Smooth muscle cell (in vitro differentiated cells): ENCODE results near the gene SND1. TPM values are rescaled to one million over a fixed set of nuclear protein-coding genes. Genes with fewer than 3 reads are reported as not detected.

ENCODE experiments used
- DNase-seq: peaks from one replicate; lab custom pipeline; 2025; ENCODE audit not compliant: unreplicated experiment; lab: John Stamatoyannopoulos, UW
- H2AFZ ChIP-seq: fragments of 200-600 bp; sonication (generic); 2 replicates; pipeline ENCODE4 v1.6.0; 2016; ENCODE audit warnings: antibody characterized with exemption, low read depth, mild to moderate bottlenecking
- H3F3A ChIP-seq: fragments of 200-600 bp; sonication (generic); 2 replicates; pipeline ENCODE4 v1.6.0; 2017; ENCODE audit warnings: antibody characterized with exemption, low read depth
- H3K27ac ChIP-seq: fragments of 200-600 bp; sonication (generic); 2 replicates; pipeline ENCODE4 v1.5.1; 2016; ENCODE audit warnings: low read depth, mild to moderate bottlenecking
- H3K27me3 ChIP-seq: fragments of 200-600 bp; sonication (generic); 2 replicates; pipeline ENCODE4 v1.6.1; 2016; ENCODE audit warnings: low read depth, mild to moderate bottlenecking
- H3K36me3 ChIP-seq: fragments of 200-600 bp; sonication (generic); 2 replicates; pipeline ENCODE4 v1.5.1; 2016; ENCODE audit warnings: low read depth
- H3K4me1 ChIP-seq: fragments of 200-600 bp; sonication (generic); 2 replicates; pipeline ENCODE4 v1.5.1; 2016; ENCODE audit warnings: low read depth
- H3K4me2 ChIP-seq: fragments of 200-600 bp; sonication (generic); 2 replicates; pipeline ENCODE4 v1.6.0; 2016; ENCODE audit warnings: mild to moderate bottlenecking
- H3K4me3 ChIP-seq: fragments of 200-600 bp; sonication (generic); 2 replicates; pipeline ENCODE4 v1.5.1; 2016; ENCODE audit warnings: mild to moderate bottlenecking
- H3K79me2 ChIP-seq: fragments of 200-600 bp; sonication (generic); 2 replicates; pipeline ENCODE4 v1.6.0; 2016; ENCODE audit warnings: low read depth, mild to moderate bottlenecking
- H3K9ac ChIP-seq: fragments of 200-600 bp; sonication (generic); 2 replicates; pipeline ENCODE4 v1.6.0; 2016; ENCODE audit warnings: low read depth
- H3K9me3 ChIP-seq: fragments of 200-600 bp; sonication (generic); replicated peaks from 2 replicates; pipeline ENCODE4 v1.5.1; 2016; ENCODE audit warnings: low read depth
- H4K20me1 ChIP-seq: fragments of 200-600 bp; sonication (generic); 2 replicates; pipeline ENCODE4 v1.6.0; 2016; ENCODE audit warnings: low read depth
- WGBS: methylation state at CpG from one replicate; pipeline ENCODE4 v1.1.7; 2016; ENCODE audit warnings: low lambda C conversion rate; 5-methylcytosine and 5-hydroxymethylcytosine counted together
- polyA plus RNA-seq: library from polyadenylated mRNA; unstranded; fragments of >200 nt; fragmentation: Nextera tagmentation; extraction: Ambion mirVana; gene quantifications from 2 replicates; pipeline ENCODE4 v1.2.1, GENCODE V29; 2016
- total RNA-seq: library from RNA; depleted of rRNA; stranded (reverse); fragments of >200 nt; gene quantifications from 2 replicates; pipeline ENCODE4 v1.2.3, GENCODE V29; 2014
- TF ChIP-seq, protein P1 (sequence below): fragments of 200-600 bp; sonication (generic); IDR thresholded peaks from 2 replicates; pipeline ENCODE4 v1.5.1; 2017; ENCODE audit warnings: borderline replicate concordance, mild to moderate bottlenecking, antibody characterized with exemption; ENCODE audit not compliant: insufficient read depth, poor library complexity, severe bottlenecking

The SND1 gene
- total and polyA plus RNA-seq, 2 experiments from 2014 or later, result 129 to 136 TPM

DNA sequence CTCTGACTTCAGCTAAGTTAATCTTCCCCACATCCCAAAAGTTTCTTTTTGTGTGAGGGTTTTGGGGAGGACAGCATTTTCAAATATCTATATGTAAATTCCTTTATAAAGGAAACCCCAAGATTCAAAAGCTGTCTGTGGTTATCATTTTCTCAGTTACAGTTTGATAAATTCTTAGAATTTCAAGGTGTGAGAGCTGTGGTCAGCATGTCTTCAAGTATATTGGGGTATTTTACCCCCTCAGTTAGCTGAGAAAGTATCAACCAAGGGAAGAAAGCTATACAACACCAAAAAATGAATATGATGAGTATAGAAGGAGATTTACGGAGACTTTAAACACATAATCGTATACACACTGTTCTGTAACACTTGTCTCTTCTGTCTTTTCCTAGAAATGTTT is 109.2 kb downstream of the SND1 start:
- TF ChIP-seq, protein P1, sequence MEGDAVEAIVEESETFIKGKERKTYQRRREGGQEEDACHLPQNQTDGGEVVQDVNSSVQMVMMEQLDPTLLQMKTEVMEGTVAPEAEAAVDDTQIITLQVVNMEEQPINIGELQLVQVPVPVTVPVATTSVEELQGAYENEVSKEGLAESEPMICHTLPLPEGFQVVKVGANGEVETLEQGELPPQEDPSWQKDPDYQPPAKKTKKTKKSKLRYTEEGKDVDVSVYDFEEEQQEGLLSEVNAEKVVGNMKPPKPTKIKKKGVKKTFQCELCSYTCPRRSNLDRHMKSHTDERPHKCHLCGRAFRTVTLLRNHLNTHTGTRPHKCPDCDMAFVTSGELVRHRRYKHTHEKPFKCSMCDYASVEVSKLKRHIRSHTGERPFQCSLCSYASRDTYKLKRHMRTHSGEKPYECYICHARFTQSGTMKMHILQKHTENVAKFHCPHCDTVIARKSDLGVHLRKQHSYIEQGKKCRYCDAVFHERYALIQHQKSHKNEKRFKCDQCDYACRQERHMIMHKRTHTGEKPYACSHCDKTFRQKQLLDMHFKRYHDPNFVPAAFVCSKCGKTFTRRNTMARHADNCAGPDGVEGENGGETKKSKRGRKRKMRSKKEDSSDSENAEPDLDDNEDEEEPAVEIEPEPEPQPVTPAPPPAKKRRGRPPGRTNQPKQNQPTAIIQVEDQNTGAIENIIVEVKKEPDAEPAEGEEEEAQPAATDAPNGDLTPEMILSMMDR, result no peak
- H3K4me2 ChIP-seq, result no peak overlapping the region
- no peaks in the 10 kb centered on the region for H3K9me3 ChIP-seq
- no peak for DNase-seq
- no peak overlapping the region for H3K4me3 ChIP-seq
- H3K27ac ChIP-seq, result no peak overlapping the region
- 98% methylated on average over 2 of the region's 2 CpGs for WGBS
- H3K36me3 ChIP-seq, result no peaks in the 10 kb centered on the region
- H3K9ac ChIP-seq, result no peak overlapping the region
- peaks cover 100% of the 10 kb centered on the region for H4K20me1 ChIP-seq
- no peaks in the 10 kb centered on the region for H3F3A ChIP-seq
- no peak overlapping the region for H2AFZ ChIP-seq
- H3K4me1 ChIP-seq, result no peaks in the 10 kb centered on the region
- peaks cover 71% of the 10 kb centered on the region for H3K79me2 ChIP-seq
- H3K27me3 ChIP-seq, result no peaks in the 10 kb centered on the region

DNA sequence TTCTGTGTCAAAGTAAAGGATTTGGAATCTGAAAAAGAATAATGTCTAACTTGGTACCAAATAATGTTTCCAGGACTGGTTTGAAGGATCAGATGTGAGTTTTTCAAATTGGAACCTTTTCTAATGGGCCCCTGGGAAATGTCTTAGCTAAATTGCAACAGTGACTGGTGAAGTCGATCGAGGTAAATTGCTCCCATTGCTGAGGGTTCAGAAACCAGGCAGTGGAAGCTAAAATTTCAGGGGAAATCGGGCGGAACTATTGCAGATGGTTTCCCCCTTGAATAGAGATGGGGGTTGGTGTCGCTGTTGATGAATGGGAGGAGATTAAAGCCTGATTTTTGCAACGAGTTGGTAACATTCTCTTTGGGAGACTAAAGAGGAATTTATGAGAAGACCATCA is 112.7 kb downstream of the SND1 start:
- no peak overlapping the region for H3K9ac ChIP-seq
- DNase-seq, result no peak
- peaks cover 22% of the 10 kb centered on the region for H3K4me1 ChIP-seq
- no peaks in the 10 kb centered on the region for H3K36me3 ChIP-seq
- no peaks in the 10 kb centered on the region for H3F3A ChIP-seq
- WGBS, result 80% methylated on average over 6 of the region's 6 CpGs
- H3K4me3 ChIP-seq, result no peak overlapping the region
- H3K27me3 ChIP-seq, result no peaks in the 10 kb centered on the region
- H3K4me2 ChIP-seq, result no peak overlapping the region
- peaks cover 98% of the 10 kb centered on the region for H4K20me1 ChIP-seq
- TF ChIP-seq, protein P1, result no peak
- peaks cover 54% of the 10 kb centered on the region for H3K79me2 ChIP-seq
- H3K27ac ChIP-seq, result no peak overlapping the region
- H3K9me3 ChIP-seq, result no peaks in the 10 kb centered on the region
- no peak overlapping the region for H2AFZ ChIP-seq

DNA sequence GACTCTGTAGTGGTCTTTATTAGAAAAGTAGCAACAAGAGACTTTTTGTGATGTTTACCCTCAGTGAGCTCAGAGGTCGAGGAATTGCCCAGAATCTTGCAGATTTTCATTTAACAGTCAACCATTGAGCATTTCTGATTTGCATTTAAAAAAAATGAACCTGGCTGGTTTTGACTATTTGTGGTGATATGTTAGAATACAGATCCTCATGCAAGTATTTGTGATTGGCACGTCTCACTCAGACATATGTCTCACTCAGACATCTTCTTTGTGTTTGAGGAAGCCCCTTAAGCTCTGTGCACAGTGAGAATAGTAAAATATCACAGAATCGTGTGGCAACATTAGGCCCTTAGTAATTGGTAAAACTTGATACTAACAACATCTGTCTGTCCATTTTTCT is 113.2 kb downstream of the SND1 start:
- Histone ChIP-seq H3K27me3 (no peaks in the 10 kb centered on the region), H3K4me1 (peaks cover 26% of the 10 kb centered on the region), H3K27ac (no peak overlapping the region), H3K4me3 (no peak overlapping the region), H3K9ac (no peak overlapping the region), H3K4me2 (no peak overlapping the region), H2AFZ (no peak overlapping the region), H3K9me3 (no peaks in the 10 kb centered on the region), H3K36me3 (no peaks in the 10 kb centered on the region), H4K20me1 (peaks cover 98% of the 10 kb centered on the region), H3F3A (no peaks in the 10 kb centered on the region), H3K79me2 (peaks cover 53% of the 10 kb centered on the region)
- no peak for DNase-seq
- 98% methylated on average over 3 of the region's 3 CpGs for WGBS
- TF ChIP-seq, protein P1, result no peak

- 75% methylated on average over 4 of the region's 4 CpGs for WGBS
- DNase-seq, result no peak
- Histone ChIP-seq H3F3A (no peaks in the 10 kb centered on the region), H3K9me3 (no peaks in the 10 kb centered on the region), H3K4me2 (no peak overlapping the region), H3K27me3 (no peaks in the 10 kb centered on the region), H3K4me1 (peaks cover 26% of the 10 kb centered on the region), H3K4me3 (no peak overlapping the region), H3K79me2 (peaks cover 53% of the 10 kb centered on the region), H3K27ac (no peak overlapping the region), H3K9ac (no peak overlapping the region), H3K36me3 (no peaks in the 10 kb centered on the region), H4K20me1 (peaks cover 98% of the 10 kb centered on the region), H2AFZ (no peak overlapping the region)
- TF ChIP-seq, protein P1, result no peak
Observed at GRCh38 chr7:127766831-127767459, 115.0 kb downstream of the SND1 start.
